HepG2 (cell line): ENCODE data around the gene PNO1. TPM values are rescaled to one million over a fixed set of nuclear protein-coding genes. Genes with fewer than 3 reads are reported as not detected.

ENCODE experiments used
- polyA plus RNA-seq, 8 experiments: library from polyadenylated mRNA; depleted of rRNA in 3 of 8; stranded (reverse) in 7 of 8; unstranded in 1 of 8; fragments of >200 nt; fragmentation: Illumina TruSeq in 4 of 8; extraction: Trizol in 4 of 8; gene quantifications; 2 replicates each; pipeline versions ENCODE4 v1.2.1 to v1.2.3, GENCODE V29; 2011 to 2016; ENCODE audit warnings: low read depth in 4 of 8, missing spikeins in 1 of 8, mixed read lengths in 1 of 8; ENCODE audit not compliant: insufficient read depth in 1 of 8
- total RNA-seq, 5 experiments: library from RNA; depleted of rRNA; stranded (reverse); fragments of >200 nt; fragmentation: Illumina TruSeq; extraction: Trizol; gene quantifications; 2 replicates each; pipeline ENCODE4 v1.2.3, GENCODE V29; 2016; ENCODE audit warnings: low read depth in 1 of 5

PNO1 gene
- total and polyA plus RNA-seq, 2 of the 13 experiments (the other 11 are each of a cell fraction or from before 2014, with no cell fraction given), result 12.8 to 48.5 TPM

Other genes starting within 250 kb of the PNO1 start
- gene C1D, start 94.9 kb upstream of the PNO1 start, total RNA-seq (2016; rRNA removed; fragmentation: Illumina TruSeq; extraction: Trizol), result 42.5 and 43.5 TPM in 2 replicates
- 23.5 and 38.1 TPM in 2 replicates for gene C1D, start 94.9 kb upstream of the PNO1 start, polyA plus RNA-seq (2011; rRNA removed)
- gene PPP3R1, start 94.6 kb downstream of the PNO1 start, total RNA-seq (2016; rRNA removed; fragmentation: Illumina TruSeq; extraction: Trizol), result 25.7 and 42.3 TPM in 2 replicates
- gene PPP3R1, start 94.6 kb downstream of the PNO1 start, polyA plus RNA-seq (2011; rRNA removed), result 10.5 and 11.6 TPM in 2 replicates
- not detected in 2 replicates for gene CNRIP1, start 162.1 kb downstream of the PNO1 start, total RNA-seq (2016; rRNA removed; fragmentation: Illumina TruSeq; extraction: Trizol)
- not detected in 2 replicates for gene CNRIP1, start 162.1 kb downstream of the PNO1 start, polyA plus RNA-seq (2011; rRNA removed)
- gene PLEK, start 207.4 kb downstream of the PNO1 start, total RNA-seq (2016; rRNA removed; fragmentation: Illumina TruSeq; extraction: Trizol), result not detected in 2 replicates
- 0.05 TPM in 1 of 2 replicates, not detected in the other for gene PLEK, start 207.4 kb downstream of the PNO1 start, polyA plus RNA-seq (2011; rRNA removed)